K562 (cell line): ENCODE measurements around the gene NUAK1. TPM values are rescaled to one million over a fixed set of nuclear protein-coding genes. Genes with fewer than 3 reads are reported as not detected.

Experiments used
- ATAC-seq: fragments of 200-7000 bp; cut with Tn5 transposase; 3 replicates; pipeline ENCODE4 v1.9.1; 2020; ENCODE audit warnings: moderate library complexity
- BruUV-seq: library from RNA; stranded (reverse); fragments of 400-500 nt; replicated peaks from 2 replicates; lab custom pipeline; 2021; lab: Mats Ljungman, UMichigan
- CTCF ChIA-PET: fragments of 300-600 bp; formaldehyde crosslinking; extraction: SDS; loops from one replicate; lab custom pipeline; 2021; ENCODE audit warnings: low intra/inter-chr PET ratio; lab: Yijun Ruan, JAX
- POLR2A ChIA-PET: fragments of 300-600, 350-650 bp; sonication (Branson Sonifier 250); formaldehyde crosslinking; extraction: SDS; loops from one replicate; lab custom pipeline; 2021; ENCODE audit warnings: antibody characterized with exemption, inconsistent platforms; lab: Yijun Ruan, JAX
- DNase-seq, 4 experiments: peaks; one replicate each; pipeline versions ENCODE4 v3.0.0 to v3.0.0-alpha.2; 2011 to 2018; ENCODE audit warnings: low spot score in 3 of 4, mixed read lengths in 3 of 4; ENCODE audit errors: extremely low read depth in 1 of 4
- FAIRE-seq: peaks from 2 replicates; lab custom pipeline; 2011; peaks lifted over from hg19 to GRCh38; lab: Jason Lieb, UNC
- H2AFZ ChIP-seq: 2 replicates; pipeline ENCODE4 v1.6.0; 2011; ENCODE audit warnings: low read depth, low read length, control low read depth, inconsistent platforms
- H3K27ac ChIP-seq: fragments of 200-600 bp; 3 replicates; pipeline ENCODE4 v1.8.0; 2011; ENCODE audit warnings: low read depth, mild to moderate bottlenecking, control low read depth, inconsistent platforms, low read length, moderate library complexity, mixed read lengths; ENCODE audit errors: extremely low read depth
- H3K27me3 ChIP-seq, 2 experiments: fragments of 300-600 bp in 1 of 2; 2 replicates in 1 of 2; 3 replicates in 1 of 2; pipeline versions ENCODE4 v1.6.0 to v1.8.0; 2011; ENCODE audit warnings: inconsistent platforms in 2 of 2, low read length in 2 of 2, mild to moderate bottlenecking in 1 of 2, mixed read lengths in 1 of 2, moderate library complexity in 1 of 2; ENCODE audit not compliant: control insufficient read depth in 2 of 2, insufficient read depth in 2 of 2
- H3K36me3 ChIP-seq: fragments of 300-600 bp; 3 replicates; pipeline ENCODE4 v1.8.0; 2011; ENCODE audit warnings: mild to moderate bottlenecking, low read length, inconsistent platforms; ENCODE audit not compliant: control insufficient read depth, insufficient read depth
- H3K4me1 ChIP-seq, 2 experiments: fragments of 200-600 bp in 1 of 2; replicated peaks in 1 of 2; 2 replicates in 1 of 2; 3 replicates in 1 of 2; pipeline versions ENCODE4 v1.5.1 to v1.8.0; 2011; ENCODE audit warnings: inconsistent platforms in 2 of 2, low read length in 2 of 2, mild to moderate bottlenecking in 1 of 2, mixed read lengths in 1 of 2, moderate library complexity in 1 of 2; ENCODE audit not compliant: control insufficient read depth in 2 of 2, insufficient read depth in 2 of 2
- H3K4me2 ChIP-seq: 2 replicates; pipeline ENCODE4 v1.6.1; 2011; ENCODE audit warnings: low read length, control low read depth, inconsistent platforms, mixed read lengths; ENCODE audit not compliant: insufficient read depth
- H3K4me3 ChIP-seq: fragments of 200-600 bp; sonication (generic), shearing (Covaris generic); 2 replicates; pipeline ENCODE4 v1.5.1; 2016; ENCODE audit warnings: control low read depth, inconsistent platforms
- H3K79me2 ChIP-seq: fragments of 200-600 bp; 3 replicates; pipeline ENCODE4 v1.8.0; 2011; ENCODE audit warnings: low read length, inconsistent platforms; ENCODE audit not compliant: control insufficient read depth, insufficient read depth
- H3K9ac ChIP-seq, 2 experiments: 2 replicates each; pipeline versions ENCODE4 v1.6.0 to v1.6.1; 2011; ENCODE audit warnings: low read depth in 2 of 2, low read length in 2 of 2, control low read depth in 1 of 2, inconsistent platforms in 1 of 2, mild to moderate bottlenecking in 1 of 2, mixed read lengths in 1 of 2; ENCODE audit not compliant: insufficient read depth in 1 of 2
- H3K9me1 ChIP-seq: one replicate; pipeline ENCODE4 v1.6.0; 2011; ENCODE audit warnings: inconsistent platforms, mild to moderate bottlenecking, low read length, moderate library complexity; ENCODE audit not compliant: control insufficient read depth, insufficient read depth
- H3K9me3 ChIP-seq: replicated peaks from 2 replicates; pipeline ENCODE4 v1.5.1; 2011; ENCODE audit warnings: low read depth, low read length, inconsistent platforms; ENCODE audit not compliant: control insufficient read depth, insufficient read depth
- H4K20me1 ChIP-seq: replicated peaks from 2 replicates; pipeline ENCODE4 v1.6.1; 2011; ENCODE audit warnings: low read length, inconsistent platforms, mixed read lengths; ENCODE audit not compliant: control insufficient read depth, insufficient read depth
- ARID3B ChIP-seq: fragments of 250-450 bp; sonication (Bioruptor Pico); IDR thresholded peaks from 2 replicates; pipeline ENCODE4 v1.4.0; 2020; ENCODE audit warnings: borderline replicate concordance
- DNMT1 ChIP-seq: fragments of 450-650 bp; IDR thresholded peaks from 2 replicates; pipeline ENCODE4 v1.6.1; 2016; ENCODE audit warnings: antibody characterized with exemption, mild to moderate bottlenecking
- KDM1A ChIP-seq, 2 experiments: fragments of 450-650 bp; IDR thresholded peaks; 2 replicates each; pipeline ENCODE4 v1.6.1; 2016; ENCODE audit warnings: mild to moderate bottlenecking in 2 of 2
- KLF16 ChIP-seq: IDR thresholded peaks from 2 replicates; pipeline ENCODE4 v1.6.1; 2016; ENCODE audit warnings: antibody characterized with exemption
- LARP7 ChIP-seq: fragments of 450-650 bp; IDR thresholded peaks from 2 replicates; pipeline ENCODE4 v1.6.1; 2016
- PHB2 ChIP-seq: fragments of 450-650 bp; IDR thresholded peaks from 2 replicates; pipeline ENCODE4 v1.6.1; 2017; ENCODE audit warnings: low read depth
- PHF21A ChIP-seq: fragments of 450-650 bp; IDR thresholded peaks from 2 replicates; pipeline ENCODE4 v1.6.1; 2017; ENCODE audit warnings: low read depth, borderline replicate concordance
- PHTF2 ChIP-seq: fragments of 250-450 bp; sonication (Bioruptor Pico); IDR thresholded peaks from 2 replicates; pipeline ENCODE4 v1.5.0; 2021; ENCODE audit warnings: mild to moderate bottlenecking
- RB1 ChIP-seq: fragments of 450-650 bp; IDR thresholded peaks from 2 replicates; pipeline ENCODE4 v1.6.1; 2017; ENCODE audit warnings: low read depth, mild to moderate bottlenecking
- RCOR1 ChIP-seq, 2 experiments: IDR thresholded peaks; 2 replicates each; pipeline ENCODE4 v1.6.1; 2012; ENCODE audit warnings: low read depth in 2 of 2, low read length in 2 of 2, borderline replicate concordance in 1 of 2, improper control_type of control experiment in 1 of 2
- TAL1 ChIP-seq: fragments of 450-650 bp; IDR thresholded peaks from 2 replicates; pipeline ENCODE4 v1.6.1; 2016; ENCODE audit warnings: mild to moderate bottlenecking
- THRA ChIP-seq: fragments of 450-650 bp; IDR thresholded peaks from 2 replicates; pipeline ENCODE4 v1.6.1; 2017; ENCODE audit warnings: mild to moderate bottlenecking, moderate library complexity
- ZBTB5 ChIP-seq: fragments of 450-650 bp; IDR thresholded peaks from 2 replicates; pipeline ENCODE4 v1.6.1; 2017; ENCODE audit warnings: antibody characterized with exemption
- ZNF589 ChIP-seq: fragments of 200-800 bp; sonication (Bioruptor generic); IDR thresholded peaks from 2 replicates; pipeline ENCODE4 v1.6.1; 2016; ENCODE audit warnings: low read depth, missing genetic modification characterization, missing compliant biosample characterization
- WGBS: fragments of 100-300 bp; shearing (Covaris generic); methylation state at CpG from one replicate; pipeline ENCODE4 v1.1.6; 2016; ENCODE audit warnings: low coverage, mixed read lengths; ENCODE audit not compliant: insufficient coverage; ENCODE audit errors: missing lambda C conversion rate; 5-methylcytosine and 5-hydroxymethylcytosine counted together
- in situ Hi-C: fragments of 300-500 bp; cut with MboI; formaldehyde crosslinking; loops from 4 replicates; pipeline ENCODE4 v1.15.0; 2018; ENCODE audit warnings: inconsistent platforms, mixed read lengths
- intact Hi-C: fragments of 100-400 bp; cut with micrococcal nuclease; formaldehyde crosslinking; loops from 2 replicates; pipeline ENCODE4 v1.14.2; 2022
- polyA plus RNA-seq, 8 experiments: library from polyadenylated mRNA; depleted of rRNA in 4 of 8; stranded (reverse) in 5 of 8; unstranded in 3 of 8; fragments of >200 nt; fragmentation: Nextera tagmentation in 2 of 8; fragmentation: Illumina TruSeq in 1 of 8; extraction: Ambion mirVana in 2 of 8; extraction: Trizol in 1 of 8; gene quantifications; 2 replicates each; pipeline versions ENCODE4 v1.2.1 to v1.2.3, GENCODE V29; 2011 to 2014; ENCODE audit warnings: inconsistent platforms in 1 of 8, missing spikeins in 1 of 8
- total RNA-seq, 7 experiments: library from RNA; depleted of rRNA in 6 of 7; stranded (reverse); fragments of >200 nt in 6 of 7; fragmentation: Illumina TruSeq in 2 of 7; extraction: Trizol in 2 of 7; gene quantifications; 2 replicates each; pipeline versions ENCODE4 v1.2.1 to v1.2.3, GENCODE V29; 2011 to 2021; ENCODE audit warnings: low replicate concordance in 1 of 7
- TF ChIP-seq, protein P1 (sequence below): sonication (generic); formaldehyde crosslinking; IDR thresholded peaks from 2 replicates; pipeline ENCODE4 v1.8.1; 2023; ENCODE audit warnings: mild to moderate bottlenecking, missing genetic modification reagents

The NUAK1 gene
- total and polyA plus RNA-seq, 9 of the 15 experiments (the other 6 are each of a cell fraction or from before 2014, with no cell fraction given), result 0.02 TPM; not detected in 8

DNA sequence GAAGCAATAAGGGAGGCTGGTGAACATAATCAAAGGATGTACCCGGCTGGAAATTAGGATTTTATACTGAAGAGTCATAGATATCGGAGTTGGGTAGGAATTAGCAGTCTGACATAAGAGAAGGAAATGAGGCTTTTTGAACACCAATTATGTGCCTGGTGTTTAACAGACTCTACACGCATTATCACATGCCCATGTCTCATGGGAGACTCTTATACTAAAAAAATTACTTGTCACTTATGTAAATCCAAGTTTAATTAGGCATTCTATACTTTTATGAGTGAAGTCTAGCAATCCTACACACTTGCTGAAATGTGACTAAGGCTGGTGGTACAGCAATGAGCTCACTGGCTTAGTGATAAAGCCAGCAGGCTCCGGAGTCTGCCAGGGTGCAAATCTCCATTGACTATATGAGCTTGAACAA lies 93.5 kb downstream of the NUAK1 start (continued):
- TF ChIP-seq ZBTB5, result no peak
- no peak for TF ChIP-seq ZNF589
- TF ChIP-seq RB1, result no peak
- no peak for TF ChIP-seq PHTF2
- no peak for TF ChIP-seq TAL1

DNA sequence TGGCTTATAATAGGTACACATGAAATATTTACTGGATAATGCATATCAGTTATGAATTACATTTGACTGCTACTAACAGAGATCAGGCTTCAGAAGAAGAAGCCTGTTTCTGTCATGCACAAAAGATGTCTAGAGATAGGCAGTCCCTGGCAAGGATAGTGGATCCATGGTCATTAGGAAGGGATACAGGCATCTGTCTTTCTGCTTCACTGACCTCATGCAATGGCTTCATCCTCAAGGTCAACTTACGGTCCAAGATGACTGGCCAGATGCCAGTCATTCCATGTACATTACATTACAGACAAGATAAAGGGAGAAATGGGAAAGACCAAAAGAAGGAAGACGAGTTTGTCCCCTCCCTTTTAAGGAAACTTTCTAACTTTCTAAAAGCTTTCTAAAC lies 94.0 kb downstream of the NUAK1 start:
- no peak for DNase-seq
- no peak overlapping the region for H2AFZ ChIP-seq
- BruUV-seq, result no TSS peak
- no peaks in the 10 kb centered on the region for H3K36me3 ChIP-seq
- 0 out of 5 replicates have a peak, but pooled peaks cover 0 to 3% of the 10 kb centered on the region in 2 experiments for H3K4me1 ChIP-seq
- in situ Hi-C loops (no loop called here), intact Hi-C loops (no loop called here)
- H3K79me2 ChIP-seq, result no peaks in the 10 kb centered on the region
- H3K9me1 ChIP-seq, result no peaks in the 10 kb centered on the region
- no peak overlapping the region for H3K9ac ChIP-seq
- FAIRE-seq, result no peak
- 0% methylated on average over 2 of the region's 2 CpGs for WGBS
- H3K4me2 ChIP-seq, result no peak overlapping the region
- H3K4me3 ChIP-seq, result no peak overlapping the region
- no peak overlapping the region for H3K27ac ChIP-seq
- no peaks in the 10 kb centered on the region for H4K20me1 ChIP-seq
- H3K27me3 ChIP-seq, result peaks cover 3 to 6% of the 10 kb centered on the region in 2 experiments; a peak in 3 of 5 replicates
- H3K9me3 ChIP-seq, result no peaks in the 10 kb centered on the region
- CTCF ChIA-PET, result no interaction called here
- ATAC-seq, result no peak
- POLR2A ChIA-PET, result no interaction called here
- TF ChIP-seq RCOR1 (IDR thresholded peaks at IDR 0.05; ENCODE audit: borderline replicate concordance in 1 of 2, low read depth in 2 of 2, low read length in 2 of 2) (no peak), THRA (no peak), PHB2 (no peak), LARP7 (no peak), KDM1A (IDR thresholded peaks at IDR 0.05) (no peak), PHF21A (no peak), KLF16 (no peak), DNMT1 (no peak), ARID3B (CRISPR knock-in tag) (no peak)
- TF ChIP-seq, protein P1, sequence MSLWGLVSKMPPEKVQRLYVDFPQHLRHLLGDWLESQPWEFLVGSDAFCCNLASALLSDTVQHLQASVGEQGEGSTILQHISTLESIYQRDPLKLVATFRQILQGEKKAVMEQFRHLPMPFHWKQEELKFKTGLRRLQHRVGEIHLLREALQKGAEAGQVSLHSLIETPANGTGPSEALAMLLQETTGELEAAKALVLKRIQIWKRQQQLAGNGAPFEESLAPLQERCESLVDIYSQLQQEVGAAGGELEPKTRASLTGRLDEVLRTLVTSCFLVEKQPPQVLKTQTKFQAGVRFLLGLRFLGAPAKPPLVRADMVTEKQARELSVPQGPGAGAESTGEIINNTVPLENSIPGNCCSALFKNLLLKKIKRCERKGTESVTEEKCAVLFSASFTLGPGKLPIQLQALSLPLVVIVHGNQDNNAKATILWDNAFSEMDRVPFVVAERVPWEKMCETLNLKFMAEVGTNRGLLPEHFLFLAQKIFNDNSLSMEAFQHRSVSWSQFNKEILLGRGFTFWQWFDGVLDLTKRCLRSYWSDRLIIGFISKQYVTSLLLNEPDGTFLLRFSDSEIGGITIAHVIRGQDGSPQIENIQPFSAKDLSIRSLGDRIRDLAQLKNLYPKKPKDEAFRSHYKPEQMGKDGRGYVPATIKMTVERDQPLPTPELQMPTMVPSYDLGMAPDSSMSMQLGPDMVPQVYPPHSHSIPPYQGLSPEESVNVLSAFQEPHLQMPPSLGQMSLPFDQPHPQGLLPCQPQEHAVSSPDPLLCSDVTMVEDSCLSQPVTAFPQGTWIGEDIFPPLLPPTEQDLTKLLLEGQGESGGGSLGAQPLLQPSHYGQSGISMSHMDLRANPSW (CRISPR knock-in tag), result no peak
